Colonic mucosa (tissue), 4 donors: ENCODE measurements around the gene PDLIM7. TPM values are rescaled to one million over a fixed set of nuclear protein-coding genes. Genes with fewer than 3 reads are reported as not detected.

Experiments
- DNase-seq: peaks from one replicate; pipeline ENCODE4 v3.0.0-alpha.2; 2020
- H3K27ac ChIP-seq: fragments of 200-600 bp; one replicate; pipeline ENCODE4 v1.8.0; 2021
- H3K27me3 ChIP-seq: fragments of 200-600 bp; one replicate; pipeline ENCODE4 v1.8.0; 2021
- H3K36me3 ChIP-seq: fragments of 200-600 bp; one replicate; pipeline ENCODE4 v1.8.0; 2021
- H3K4me1 ChIP-seq: fragments of 200-600 bp; one replicate; pipeline ENCODE4 v1.8.0; 2021; ENCODE audit warnings: mild to moderate bottlenecking
- H3K4me3 ChIP-seq: fragments of 200-600 bp; one replicate; pipeline ENCODE4 v1.8.0; 2021
- H3K9ac ChIP-seq, 2 donors: one replicate each; pipeline ENCODE4 v1.7.0; 2013; ENCODE audit warnings: control low read depth in 2 of 2, low read depth in 2 of 2, low read length in 2 of 2
- H3K9me3 ChIP-seq: fragments of 200-600 bp; one replicate; pipeline ENCODE4 v1.8.0; 2021
- CTCF ChIP-seq: fragments of 200-600 bp; IDR thresholded peaks from one replicate; pipeline ENCODE4 v1.8.0; 2022; ENCODE audit warnings: antibody characterized with exemption, mild to moderate bottlenecking
- intact Hi-C: fragments of 100-400 bp; cut with DNase I; formaldehyde crosslinking; loops from one replicate; pipeline ENCODE4 v1.14.1; 2022
- total RNA-seq, 2 donors: library from RNA; stranded (reverse); fragmentation: NEBNext Ultra II Directional in 1 of 2; extraction: Animal tissue kit (Norgen Biotek cat#: 25700) in 1 of 2; gene quantifications; one replicate each; pipeline ENCODE4 v1.2.1, GENCODE V29; 2021
- donor health status: healthy.
- donor health status: DM: no; HTN: no; CAD: no.
- donor health status: DM: no; HTN: no; CAD: no.

Gene PDLIM7
- total RNA-seq, 2 donors from 2014 or later = 19.7 to 44.9 TPM

GRCh38 chr5:177440990-177441780 is 56.2 kb downstream of the PDLIM7 start:
- Histone ChIP-seq H3K4me3 (no peak overlapping the region), H3K4me1 (peaks cover 4% of the 10 kb centered on the region), H3K36me3 (no peaks in the 10 kb centered on the region), H3K27ac (no peak overlapping the region), H3K9me3 (no peaks in the 10 kb centered on the region), H3K27me3 (no peaks in the 10 kb centered on the region), H3K9ac (no peak overlapping the region)
- intact Hi-C loops = no loop called here
- no peak for TF ChIP-seq CTCF
- DNase-seq = no peak

- no peak overlapping the region for H3K9ac ChIP-seq
- H3K36me3 ChIP-seq = peaks cover 6% of the 10 kb centered on the region
- no peaks in the 10 kb centered on the region for H3K27me3 ChIP-seq
- no peak overlapping the region for H3K27ac ChIP-seq
- no peak for DNase-seq
- H3K4me3 ChIP-seq = no peak overlapping the region
- no peaks in the 10 kb centered on the region for H3K9me3 ChIP-seq
- no peaks in the 10 kb centered on the region for H3K4me1 ChIP-seq
- intact Hi-C loops = no loop called here
- no peak for TF ChIP-seq CTCF
These were observed 57.0 kb downstream of the PDLIM7 start for GRCh38 chr5:177440211-177440989.

- intact Hi-C loops = no loop called here
These were observed 57.8 kb downstream of the PDLIM7 start for GRCh38 chr5:177439518-177440053.

GRCh38 chr5:177438468-177438867 is 58.9 kb downstream of the PDLIM7 start:
- H3K9ac ChIP-seq = no peak overlapping the region
- no peak for TF ChIP-seq CTCF
- H3K27me3 ChIP-seq = no peaks in the 10 kb centered on the region
- no peak overlapping the region for H3K27ac ChIP-seq
- intact Hi-C loops = no loop called here
- H3K4me3 ChIP-seq = no peak overlapping the region
- H3K36me3 ChIP-seq = peaks cover 14% of the 10 kb centered on the region
- no peaks in the 10 kb centered on the region for H3K9me3 ChIP-seq
- DNase-seq = no peak
- H3K4me1 ChIP-seq = no peaks in the 10 kb centered on the region

More at GRCh38 chr5:177439518-177440053, 57.8 kb downstream of the PDLIM7 start:
- H3K9me3 ChIP-seq = no peaks in the 10 kb centered on the region
- no peak overlapping the region for H3K4me3 ChIP-seq
- H3K27ac ChIP-seq = no peak overlapping the region
- peaks cover 7% of the 10 kb centered on the region for H3K36me3 ChIP-seq
- H3K9ac ChIP-seq = no peak overlapping the region
- H3K27me3 ChIP-seq = no peaks in the 10 kb centered on the region
- DNase-seq = no peak
- TF ChIP-seq CTCF = no peak
- H3K4me1 ChIP-seq = no peaks in the 10 kb centered on the region

- intact Hi-C loops = no loop called here
- Histone ChIP-seq H3K27me3 (no peaks in the 10 kb centered on the region), H3K4me3 (no peak overlapping the region), H3K9ac (no peak overlapping the region), H3K4me1 (peaks cover under 1% of the 10 kb centered on the region), H3K9me3 (no peaks in the 10 kb centered on the region), H3K36me3 (peaks cover 20% of the 10 kb centered on the region), H3K27ac (no peak overlapping the region)
- DNase-seq = no peak
- no peak for TF ChIP-seq CTCF
These were observed 59.8 kb downstream of the PDLIM7 start for GRCh38 chr5:177437623-177438022.
